Measurements from ENCODE around the gene BCL2L2.

BCL2L2 gene

GRCh38 chr14:23358553-23359166 lies 52.0 kb downstream of the BCL2L2 start:
- no peak for DNase-seq

DNA sequence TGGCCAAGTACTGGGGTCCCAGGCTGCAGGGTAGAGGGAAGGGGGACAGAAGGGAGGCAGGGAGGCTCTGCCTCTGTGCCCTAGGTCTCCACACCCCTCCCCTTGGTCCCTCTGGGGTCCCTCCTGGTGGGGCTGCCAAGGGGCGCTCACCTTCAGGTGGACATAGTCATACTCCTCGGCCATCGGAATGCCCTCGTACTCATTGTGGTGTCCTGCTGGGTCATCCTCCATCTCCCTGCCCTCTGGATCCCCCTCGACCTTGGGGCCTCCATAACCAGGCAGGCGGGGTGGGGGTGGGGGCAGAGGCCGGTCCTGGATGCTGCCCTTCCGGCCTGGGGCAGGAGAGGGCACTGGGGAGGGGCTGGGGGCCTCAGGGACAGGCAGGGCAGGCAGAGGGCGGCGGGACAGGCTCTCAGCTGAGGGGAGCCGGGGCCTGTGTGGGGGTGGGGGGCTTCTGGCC lies 52.6 kb downstream of the BCL2L2 start:
- DNase-seq: no peak

GRCh38 chr14:23359722-23360447 lies 53.3 kb downstream of the BCL2L2 start:
- DNase-seq: no peak

GRCh38 chr14:23360496-23360895 lies 53.9 kb downstream of the BCL2L2 start:
- no peak for DNase-seq

- DNase-seq: no peak
Measured at GRCh38 chr14:23361320-23361719, 54.7 kb downstream of the BCL2L2 start.
